Keratinocyte (primary cell): ENCODE measurements around the gene C1QTNF12.

Experiments used
- EZH2 ChIP-seq: IDR thresholded peaks from one replicate; pipeline ENCODE4 v1.6.1; 2012; ENCODE audit warnings: inconsistent platforms, mild to moderate bottlenecking, low read length, moderate library complexity
- TF ChIP-seq, protein P1 (sequence below), 3 experiments: IDR thresholded peaks in 1 of 3; conservative IDR thresholded peaks in 1 of 3; optimal IDR thresholded peaks in 1 of 3; 2 replicates in 2 of 3; 3 replicates in 1 of 3; pipeline versions ENCODE3 to v1.5.1; 2011; ENCODE audit warnings: low read length in 3 of 3, mild to moderate bottlenecking in 3 of 3, moderate library complexity in 2 of 3, control low read depth in 1 of 3, inconsistent platforms in 1 of 3; ENCODE audit not compliant: insufficient read depth in 2 of 3; ENCODE audit errors: extremely low read depth in 1 of 3

- TF ChIP-seq, protein P1, sequence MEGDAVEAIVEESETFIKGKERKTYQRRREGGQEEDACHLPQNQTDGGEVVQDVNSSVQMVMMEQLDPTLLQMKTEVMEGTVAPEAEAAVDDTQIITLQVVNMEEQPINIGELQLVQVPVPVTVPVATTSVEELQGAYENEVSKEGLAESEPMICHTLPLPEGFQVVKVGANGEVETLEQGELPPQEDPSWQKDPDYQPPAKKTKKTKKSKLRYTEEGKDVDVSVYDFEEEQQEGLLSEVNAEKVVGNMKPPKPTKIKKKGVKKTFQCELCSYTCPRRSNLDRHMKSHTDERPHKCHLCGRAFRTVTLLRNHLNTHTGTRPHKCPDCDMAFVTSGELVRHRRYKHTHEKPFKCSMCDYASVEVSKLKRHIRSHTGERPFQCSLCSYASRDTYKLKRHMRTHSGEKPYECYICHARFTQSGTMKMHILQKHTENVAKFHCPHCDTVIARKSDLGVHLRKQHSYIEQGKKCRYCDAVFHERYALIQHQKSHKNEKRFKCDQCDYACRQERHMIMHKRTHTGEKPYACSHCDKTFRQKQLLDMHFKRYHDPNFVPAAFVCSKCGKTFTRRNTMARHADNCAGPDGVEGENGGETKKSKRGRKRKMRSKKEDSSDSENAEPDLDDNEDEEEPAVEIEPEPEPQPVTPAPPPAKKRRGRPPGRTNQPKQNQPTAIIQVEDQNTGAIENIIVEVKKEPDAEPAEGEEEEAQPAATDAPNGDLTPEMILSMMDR (optimal IDR thresholded peaks at IDR 0.05 in 1 of 3, IDR thresholded peaks at IDR 0.05 in 1 of 3, conservative IDR thresholded peaks at IDR 0.05 in 1 of 3; ENCODE audit: extremely low read depth in 1 of 3, insufficient read depth in 2 of 3, low read length in 3 of 3) = no peak
- TF ChIP-seq EZH2 = no peak
Measured at GRCh38 chr1:1243807-1244191, 2.7 kb downstream of the C1QTNF12 start.
